ENCODE data around the gene TMEM243. TPM values are rescaled to one million over a fixed set of nuclear protein-coding genes. Genes with fewer than 3 reads are reported as not detected.

Gene TMEM243, protein sequence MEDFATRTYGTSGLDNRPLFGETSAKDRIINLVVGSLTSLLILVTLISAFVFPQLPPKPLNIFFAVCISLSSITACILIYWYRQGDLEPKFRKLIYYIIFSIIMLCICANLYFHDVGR
- 10 to 100 TPM; 54.3 to 56.3 TPM for total RNA-seq

DNA sequence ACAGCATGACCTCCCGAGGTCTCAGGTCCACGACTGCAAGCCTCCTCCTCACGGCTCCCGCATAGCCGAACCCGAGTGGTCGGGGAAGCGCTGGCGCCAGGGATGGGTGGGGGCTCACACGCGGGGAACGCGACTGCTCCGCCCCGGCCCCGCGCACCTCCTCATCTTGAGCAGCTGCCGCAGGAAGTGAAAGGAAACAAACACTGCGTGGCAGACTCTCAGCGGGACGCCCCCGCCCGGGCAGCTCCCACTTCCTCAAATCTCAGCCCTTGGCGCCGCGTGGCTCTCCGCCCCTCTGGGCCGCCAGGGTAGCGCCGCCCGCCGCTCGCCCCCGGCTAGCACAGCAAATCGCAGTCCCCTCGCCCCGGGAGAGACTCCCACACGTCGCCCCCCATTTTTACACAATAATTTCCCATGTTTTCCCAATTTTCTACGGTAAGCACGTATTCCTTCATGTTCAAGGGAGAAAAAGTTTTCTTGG lies at the start of gene TMEM243:
TMEM243 (minus strand) TSS at position 188 of the 481 bp plus-strand sequence. CDS start 229 bp downstream, outside the sequence.

DNA sequence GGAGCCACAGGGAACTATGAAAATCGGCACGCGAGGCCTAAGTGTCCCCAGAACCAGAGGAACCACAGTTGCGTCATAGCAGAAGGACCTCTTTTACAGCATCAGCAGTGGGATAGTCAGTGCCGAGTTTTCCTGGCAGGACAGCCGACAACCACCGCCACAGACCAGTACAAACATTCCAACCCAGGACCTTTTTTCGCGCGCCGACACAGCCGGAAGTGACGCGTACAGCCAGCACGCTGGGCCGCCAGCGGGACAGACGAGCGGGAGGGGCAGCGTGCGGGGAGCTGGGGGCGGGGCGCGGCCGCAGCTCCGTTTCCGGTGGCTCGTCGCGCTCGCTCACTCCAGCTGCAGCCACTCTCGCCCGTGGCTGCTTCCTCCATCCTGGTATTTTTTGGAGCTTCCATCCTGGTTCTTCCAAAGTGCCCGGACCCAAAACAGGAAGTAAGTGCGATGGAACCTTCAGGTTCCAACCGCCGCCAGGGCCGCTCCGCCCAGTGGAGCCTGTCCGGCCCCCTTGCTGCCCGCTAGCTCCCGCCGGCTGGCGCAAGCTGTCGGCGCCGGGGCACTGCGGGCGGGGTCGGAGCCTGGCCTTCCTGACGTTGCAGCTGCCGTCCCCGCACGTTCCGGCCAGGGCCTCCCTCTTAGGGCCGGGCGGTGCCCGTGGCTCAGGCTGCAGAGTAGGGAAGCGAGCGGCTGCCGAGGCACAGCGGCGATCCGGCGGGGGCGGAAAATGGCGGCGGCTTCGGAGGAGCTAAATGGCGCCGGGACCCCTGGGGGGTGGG lies 67.2 kb downstream of the TMEM243 start, which contains the start of gene DMTF1:
DMTF1 (plus strand) TSS at position 342 of the 785 bp plus-strand sequence. CDS start 12,489 bp downstream, outside the sequence.

Other genes starting within 250 kb of the TMEM243 start
- 1 to 10 TPM; 2.6 to 2.8 TPM for gene ELAPOR2, start 160.1 kb downstream of the TMEM243 start, total RNA-seq
- gene DMTF1, start 67.3 kb downstream of the TMEM243 start, total RNA-seq = 100 to 1,000 TPM; 108 TPM
- gene CROT, start 125.9 kb upstream of the TMEM243 start, total RNA-seq = 1 to 10 TPM; 8.9 to 9.1 TPM

Data from activated naive CD4-positive, alpha-beta T cell treated with anti-CD3 and anti-CD28 coated beads, Interleukin-2, amount 10 ng/mL, durations not matched to agents 5 hours and 36 hours (primary cell).